GM21723 (cell line): ENCODE measurements around the gene ONECUT2.
"Not testable (repeated sequence)": the region's sequence is repeated elsewhere in the genome, so short reads cannot be mapped to it uniquely, and the experiment has no call there.

ENCODE experiments used
- ATAC-seq: cut with Tn5 transposase; IDR thresholded peaks from one replicate; pipeline ENCODE4 v1.9.1; 2021; ENCODE audit warnings: mild to moderate bottlenecking, moderate library complexity; ENCODE audit not compliant: unreplicated experiment

The ONECUT2 gene

GRCh38 chr18:57434536-57435494, at the start of gene ONECUT2:
Gene ONECUT2 (plus strand): TSS chr18:57435374. CDS start chr18:57435717, 343 bp downstream.
- peak; percentile 78 for ATAC-seq

GRCh38 chr18:57389271-57389670, 45.9 kb upstream of the ONECUT2 start:
- no peak for ATAC-seq

GRCh38 chr18:57390044-57390443, 45.1 kb upstream of the ONECUT2 start:
- no peak for ATAC-seq

- ATAC-seq: not testable (repeated sequence)
These were observed 40.4 kb upstream of the ONECUT2 start for GRCh38 chr18:57394749-57395148.

GRCh38 chr18:57396831-57397230, 38.3 kb upstream of the ONECUT2 start:
- not testable (repeated sequence) for ATAC-seq

GRCh38 chr18:57397440-57398132, 37.6 kb upstream of the ONECUT2 start:
- no peak for ATAC-seq

GRCh38 chr18:57404345-57404744, 30.8 kb upstream of the ONECUT2 start:
- ATAC-seq: no peak

- ATAC-seq: no peak
These were observed 25.5 kb upstream of the ONECUT2 start for GRCh38 chr18:57409650-57410049.

- no peak for ATAC-seq
These were observed 24.4 kb upstream of the ONECUT2 start for GRCh38 chr18:57410749-57411148.

GRCh38 chr18:57416542-57416941, 18.6 kb upstream of the ONECUT2 start:
- ATAC-seq: no peak

- no peak for ATAC-seq
These were observed 12.8 kb upstream of the ONECUT2 start for GRCh38 chr18:57422313-57422872.

- no peak for ATAC-seq
These were observed 11.4 kb upstream of the ONECUT2 start for GRCh38 chr18:57423821-57424220.

GRCh38 chr18:57425096-57425495, 10.1 kb upstream of the ONECUT2 start:
- no peak for ATAC-seq

- ATAC-seq: no peak
These were observed 9.0 kb upstream of the ONECUT2 start for GRCh38 chr18:57426187-57426586.

GRCh38 chr18:57427429-57428201, 7.6 kb upstream of the ONECUT2 start:
- ATAC-seq: no peak

- no peak for ATAC-seq
These were observed 6.7 kb upstream of the ONECUT2 start for GRCh38 chr18:57428221-57429150.

- ATAC-seq: no peak
These were observed 5.8 kb upstream of the ONECUT2 start for GRCh38 chr18:57429167-57430078.

GRCh38 chr18:57430079-57431001, 4.8 kb upstream of the ONECUT2 start:
- no peak for ATAC-seq
